ENCODE data around the gene PECR. TPM values are rescaled to one million over a fixed set of nuclear protein-coding genes. Genes with fewer than 3 reads are reported as not detected.
A peak's percentile ranks its signal among the peaks of the same experiment; 100 is the strongest.

PECR gene
- total and polyA plus RNA-seq, 10 of the 15 experiments (the other 5 are each of a cell fraction or from before 2014, with no cell fraction given) = 7.6 to 37.4 (median 25.7) TPM

DNA sequence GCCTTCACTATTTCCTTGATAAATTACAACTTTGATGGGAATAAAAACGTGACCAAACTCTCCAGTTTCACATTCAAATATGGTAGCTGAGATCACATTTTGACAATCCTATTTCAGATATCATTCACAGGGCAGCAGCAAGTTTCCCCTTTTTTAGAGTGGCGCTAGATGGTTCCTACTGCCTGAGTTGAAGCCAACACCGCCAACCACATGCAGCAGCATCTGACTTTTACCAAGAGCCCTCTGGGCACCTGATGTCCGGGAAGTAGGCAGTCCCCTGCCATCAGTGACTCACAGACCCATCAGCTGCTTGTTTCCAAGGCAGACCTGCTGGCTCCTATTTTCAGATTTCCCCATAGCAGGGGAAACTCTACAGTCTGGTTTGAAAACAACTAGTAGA, 64.2 kb downstream of the PECR start (continued):
- TF ChIP-seq, protein P1, sequence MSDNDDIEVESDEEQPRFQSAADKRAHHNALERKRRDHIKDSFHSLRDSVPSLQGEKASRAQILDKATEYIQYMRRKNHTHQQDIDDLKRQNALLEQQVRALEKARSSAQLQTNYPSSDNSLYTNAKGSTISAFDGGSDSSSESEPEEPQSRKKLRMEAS (IDR thresholded peaks at IDR 0.05; ENCODE audit: low read depth, low read length) = no peak
- TF ChIP-seq SIN3A (IDR thresholded peaks at IDR 0.05; ENCODE audit: low read depth, low read length) (no peak), MTA2 (IDR thresholded peaks at IDR 0.05; ENCODE audit: low read depth) (0 out of 2 replicates have a peak, but pooled peaks have one; percentile 13), BRCA1 (IDR thresholded peaks at IDR 0.05; ENCODE audit: low read depth, low read length) (no peak), NFYA (IDR thresholded peaks at IDR 0.05; ENCODE audit: borderline replicate concordance, low read depth, low read length) (no peak), JUND (IDR thresholded peaks at IDR 0.05; ENCODE audit: low read depth, low read length) (no peak), POU2F2 (IDR thresholded peaks at IDR 0.05; ENCODE audit: borderline replicate concordance, low read depth, low read length) (no peak), ESRRA (IDR thresholded peaks at IDR 0.05; ENCODE audit: low read length) (no peak), SMARCA5 (IDR thresholded peaks at IDR 0.05) (0 out of 2 replicates have a peak, but pooled peaks have one; percentile 15), CBX3 (IDR thresholded peaks at IDR 0.05; ENCODE audit: borderline replicate concordance, low read depth) (no peak), SPI1 (IDR thresholded peaks at IDR 0.05; ENCODE audit: borderline replicate concordance, insufficient read depth, low read depth, low read length) (no peak), CHD1 (IDR thresholded peaks at IDR 0.05; ENCODE audit: low read depth, low read length) (no peak), RELA (IDR thresholded peaks at IDR 0.05; ENCODE audit: borderline replicate concordance, partially characterized antibody) (no peak), HCFC1 (IDR thresholded peaks at IDR 0.05; ENCODE audit: low read length) (no peak), HDAC2 (IDR thresholded peaks at IDR 0.05) (no peak), IKZF1 (conservative IDR thresholded peaks at IDR 0.05) (peak; percentile 63), NFXL1 (IDR thresholded peaks at IDR 0.05; ENCODE audit: borderline replicate concordance) (no peak), RB1 (IDR thresholded peaks at IDR 0.05; ENCODE audit: borderline replicate concordance) (no peak), YBX1 (IDR thresholded peaks at IDR 0.05) (no peak)
- TF ChIP-seq, protein P2, sequence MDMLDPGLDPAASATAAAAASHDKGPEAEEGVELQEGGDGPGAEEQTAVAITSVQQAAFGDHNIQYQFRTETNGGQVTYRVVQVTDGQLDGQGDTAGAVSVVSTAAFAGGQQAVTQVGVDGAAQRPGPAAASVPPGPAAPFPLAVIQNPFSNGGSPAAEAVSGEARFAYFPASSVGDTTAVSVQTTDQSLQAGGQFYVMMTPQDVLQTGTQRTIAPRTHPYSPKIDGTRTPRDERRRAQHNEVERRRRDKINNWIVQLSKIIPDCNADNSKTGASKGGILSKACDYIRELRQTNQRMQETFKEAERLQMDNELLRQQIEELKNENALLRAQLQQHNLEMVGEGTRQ (IDR thresholded peaks at IDR 0.05; ENCODE audit: borderline replicate concordance, low read depth, low read length) = no peak
- TF ChIP-seq, protein P3, sequence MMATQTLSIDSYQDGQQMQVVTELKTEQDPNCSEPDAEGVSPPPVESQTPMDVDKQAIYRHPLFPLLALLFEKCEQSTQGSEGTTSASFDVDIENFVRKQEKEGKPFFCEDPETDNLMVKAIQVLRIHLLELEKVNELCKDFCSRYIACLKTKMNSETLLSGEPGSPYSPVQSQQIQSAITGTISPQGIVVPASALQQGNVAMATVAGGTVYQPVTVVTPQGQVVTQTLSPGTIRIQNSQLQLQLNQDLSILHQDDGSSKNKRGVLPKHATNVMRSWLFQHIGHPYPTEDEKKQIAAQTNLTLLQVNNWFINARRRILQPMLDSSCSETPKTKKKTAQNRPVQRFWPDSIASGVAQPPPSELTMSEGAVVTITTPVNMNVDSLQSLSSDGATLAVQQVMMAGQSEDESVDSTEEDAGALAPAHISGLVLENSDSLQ (IDR thresholded peaks at IDR 0.05) = 0 out of 2 replicates have a peak, but pooled peaks have one; percentile 11
- TF ChIP-seq, protein P4, sequence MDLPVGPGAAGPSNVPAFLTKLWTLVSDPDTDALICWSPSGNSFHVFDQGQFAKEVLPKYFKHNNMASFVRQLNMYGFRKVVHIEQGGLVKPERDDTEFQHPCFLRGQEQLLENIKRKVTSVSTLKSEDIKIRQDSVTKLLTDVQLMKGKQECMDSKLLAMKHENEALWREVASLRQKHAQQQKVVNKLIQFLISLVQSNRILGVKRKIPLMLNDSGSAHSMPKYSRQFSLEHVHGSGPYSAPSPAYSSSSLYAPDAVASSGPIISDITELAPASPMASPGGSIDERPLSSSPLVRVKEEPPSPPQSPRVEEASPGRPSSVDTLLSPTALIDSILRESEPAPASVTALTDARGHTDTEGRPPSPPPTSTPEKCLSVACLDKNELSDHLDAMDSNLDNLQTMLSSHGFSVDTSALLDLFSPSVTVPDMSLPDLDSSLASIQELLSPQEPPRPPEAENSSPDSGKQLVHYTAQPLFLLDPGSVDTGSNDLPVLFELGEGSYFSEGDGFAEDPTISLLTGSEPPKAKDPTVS (IDR thresholded peaks at IDR 0.05; ENCODE audit: low read depth, low read length) = no peak
- TF ChIP-seq, protein P5, sequence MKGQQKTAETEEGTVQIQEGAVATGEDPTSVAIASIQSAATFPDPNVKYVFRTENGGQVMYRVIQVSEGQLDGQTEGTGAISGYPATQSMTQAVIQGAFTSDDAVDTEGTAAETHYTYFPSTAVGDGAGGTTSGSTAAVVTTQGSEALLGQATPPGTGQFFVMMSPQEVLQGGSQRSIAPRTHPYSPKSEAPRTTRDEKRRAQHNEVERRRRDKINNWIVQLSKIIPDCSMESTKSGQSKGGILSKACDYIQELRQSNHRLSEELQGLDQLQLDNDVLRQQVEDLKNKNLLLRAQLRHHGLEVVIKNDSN (IDR thresholded peaks at IDR 0.05; ENCODE audit: borderline replicate concordance, extremely low read length, insufficient read depth, low read depth, low read length) = peak; percentile 5
- TF ChIP-seq, protein P6, sequence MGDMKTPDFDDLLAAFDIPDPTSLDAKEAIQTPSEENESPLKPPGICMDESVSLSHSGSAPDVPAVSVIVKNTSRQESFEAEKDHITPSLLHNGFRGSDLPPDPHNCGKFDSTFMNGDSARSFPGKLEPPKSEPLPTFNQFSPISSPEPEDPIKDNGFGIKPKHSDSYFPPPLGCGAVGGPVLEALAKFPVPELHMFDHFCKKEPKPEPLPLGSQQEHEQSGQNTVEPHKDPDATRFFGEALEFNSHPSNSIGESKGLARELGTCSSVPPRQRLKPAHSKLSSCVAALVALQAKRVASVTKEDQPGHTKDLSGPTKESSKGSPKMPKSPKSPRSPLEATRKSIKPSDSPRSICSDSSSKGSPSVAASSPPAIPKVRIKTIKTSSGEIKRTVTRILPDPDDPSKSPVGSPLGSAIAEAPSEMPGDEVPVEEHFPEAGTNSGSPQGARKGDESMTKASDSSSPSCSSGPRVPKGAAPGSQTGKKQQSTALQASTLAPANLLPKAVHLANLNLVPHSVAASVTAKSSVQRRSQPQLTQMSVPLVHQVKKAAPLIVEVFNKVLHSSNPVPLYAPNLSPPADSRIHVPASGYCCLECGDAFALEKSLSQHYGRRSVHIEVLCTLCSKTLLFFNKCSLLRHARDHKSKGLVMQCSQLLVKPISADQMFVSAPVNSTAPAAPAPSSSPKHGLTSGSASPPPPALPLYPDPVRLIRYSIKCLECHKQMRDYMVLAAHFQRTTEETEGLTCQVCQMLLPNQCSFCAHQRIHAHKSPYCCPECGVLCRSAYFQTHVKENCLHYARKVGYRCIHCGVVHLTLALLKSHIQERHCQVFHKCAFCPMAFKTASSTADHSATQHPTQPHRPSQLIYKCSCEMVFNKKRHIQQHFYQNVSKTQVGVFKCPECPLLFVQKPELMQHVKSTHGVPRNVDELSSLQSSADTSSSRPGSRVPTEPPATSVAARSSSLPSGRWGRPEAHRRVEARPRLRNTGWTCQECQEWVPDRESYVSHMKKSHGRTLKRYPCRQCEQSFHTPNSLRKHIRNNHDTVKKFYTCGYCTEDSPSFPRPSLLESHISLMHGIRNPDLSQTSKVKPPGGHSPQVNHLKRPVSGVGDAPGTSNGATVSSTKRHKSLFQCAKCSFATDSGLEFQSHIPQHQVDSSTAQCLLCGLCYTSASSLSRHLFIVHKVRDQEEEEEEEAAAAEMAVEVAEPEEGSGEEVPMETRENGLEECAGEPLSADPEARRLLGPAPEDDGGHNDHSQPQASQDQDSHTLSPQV (IDR thresholded peaks at IDR 0.05) = no peak

Data from GM12878 (cell line).